Gastroesophageal sphincter (tissue), 4 donors: ENCODE results near the gene CYB561. TPM values are rescaled to one million over a fixed set of nuclear protein-coding genes. Genes with fewer than 3 reads are reported as not detected.

ENCODE experiments used
- ATAC-seq: fragments of 150-250 bp; one replicate; pipeline ENCODE4 v1.9.1; 2016; ENCODE audit warnings: mild to moderate bottlenecking, moderate library complexity
- H3K27ac ChIP-seq, 4 donors: fragments of 200-600 bp; sonication (generic) in 3 of 4; 1 replicate in 3 of 4; 2 replicates in 1 of 4; pipeline ENCODE4 v1.5.1; 2016 to 2019
- H3K27me3 ChIP-seq: fragments of 200-600 bp; sonication (generic); one replicate; pipeline ENCODE4 v1.5.1; 2019
- H3K36me3 ChIP-seq, 2 donors: fragments of 200-600 bp; sonication (generic); one replicate each; pipeline ENCODE4 v1.5.1; 2019; ENCODE audit warnings: control low read depth in 1 of 2
- H3K4me1 ChIP-seq, 3 donors: fragments of 200-600 bp; sonication (generic); 1 replicate in 2 of 3; 2 replicates in 1 of 3; pipeline ENCODE4 v1.5.1; 2016 to 2019; ENCODE audit warnings: control low read depth in 2 of 3
- H3K4me3 ChIP-seq, 2 donors: fragments of 200-600 bp; sonication (generic); one replicate each; pipeline ENCODE4 v1.5.1; 2019; ENCODE audit warnings: mild to moderate bottlenecking in 1 of 2, moderate library complexity in 1 of 2
- H3K9me3 ChIP-seq, 3 donors: fragments of 200-600 bp; sonication (generic); one replicate each; pipeline ENCODE4 v1.5.1; 2017 to 2019; ENCODE audit warnings: control low read depth in 2 of 3
- CTCF ChIP-seq, 4 experiments: fragments of 200-600 bp in 2 of 4; fragments of 450-650 bp in 2 of 4; sonication (generic) in 1 of 4; IDR thresholded peaks; one replicate each; pipeline ENCODE4 v1.5.1; 2017 to 2019; ENCODE audit warnings: antibody characterized with exemption in 4 of 4, mild to moderate bottlenecking in 2 of 4, moderate library complexity in 2 of 4
- EP300 ChIP-seq: sonication (generic); formaldehyde crosslinking; IDR thresholded peaks from one replicate; pipeline ENCODE4 v1.6.1; 2017; ENCODE audit warnings: antibody characterized with exemption, mild to moderate bottlenecking
- POLR2A ChIP-seq, 2 donors: fragments of 450-650 bp; IDR thresholded peaks; one replicate each; pipeline ENCODE4 v1.6.1; 2017; ENCODE audit warnings: antibody characterized with exemption in 2 of 2, mild to moderate bottlenecking in 2 of 2, moderate library complexity in 1 of 2
- POLR2AphosphoS5 ChIP-seq: sonication (generic); formaldehyde crosslinking; IDR thresholded peaks from one replicate; pipeline ENCODE4 v1.6.1; 2017; ENCODE audit warnings: antibody characterized with exemption
- WGBS, 2 donors: methylation state at CpG; one replicate each; pipeline ENCODE4 v1.1.5; 2018; ENCODE audit warnings: low coverage in 1 of 2; 5-methylcytosine and 5-hydroxymethylcytosine counted together
- total RNA-seq, 4 donors: library from RNA; depleted of rRNA; stranded (reverse); fragments of >200 nt; gene quantifications; one replicate each; pipeline ENCODE4 v1.1.0, GENCODE V29; 2016

The CYB561 gene
- total RNA-seq, 4 donors from 2014 or later, result 7.9 to 17.7 (median 15.0) TPM

- no peak for ATAC-seq
- WGBS, 2 donors, result no CpG with 5 or more reads among the region's 10 CpGs
- TF ChIP-seq POLR2AphosphoS5 (no peak), EP300 (no peak)
- no peaks in the 10 kb centered on the region for H3K36me3 ChIP-seq
- H3K27ac ChIP-seq, result no peak overlapping the region
- peaks cover 16% of the 10 kb centered on the region for H3K27me3 ChIP-seq
- H3K9me3 ChIP-seq, result no peaks in the 10 kb centered on the region
- no peaks in the 10 kb centered on the region for H3K4me1 ChIP-seq
- no peak overlapping the region for H3K4me3 ChIP-seq
Measured at GRCh38 chr17:63491977-63492618, 46.0 kb upstream of the CYB561 start.

GRCh38 chr17:63491413-63491812 is 45.3 kb upstream of the CYB561 start:
- 80 to 100% methylated on average over 1 to 2 of the region's 8 CpGs for WGBS, 2 donors
- Histone ChIP-seq H3K36me3 (no peaks in the 10 kb centered on the region), H3K9me3 (no peaks in the 10 kb centered on the region), H3K27ac (no peak overlapping the region), H3K4me3 (no peak overlapping the region), H3K27me3 (peaks cover 16% of the 10 kb centered on the region), H3K4me1 (no peaks in the 10 kb centered on the region)
- no peak for ATAC-seq
- TF ChIP-seq EP300 (no peak), CTCF (IDR thresholded peaks at IDR 0.05) (no peak), POLR2A (IDR thresholded peaks at IDR 0.05) (no peak), POLR2AphosphoS5 (no peak)

GRCh38 chr17:63490858-63491400 is 44.8 kb upstream of the CYB561 start:
- WGBS, 2 donors, result 90% methylated on average over 3 of the region's 22 CpGs; no CpG with 5 or more reads in 1 of the 2 donors
- H3K9me3 ChIP-seq, result no peaks in the 10 kb centered on the region
- H3K4me1 ChIP-seq, result no peaks in the 10 kb centered on the region
- no peak overlapping the region for H3K4me3 ChIP-seq
- no peaks in the 10 kb centered on the region for H3K36me3 ChIP-seq
- peaks cover 16% of the 10 kb centered on the region for H3K27me3 ChIP-seq
- TF ChIP-seq CTCF (IDR thresholded peaks at IDR 0.05) (no peak), POLR2A (IDR thresholded peaks at IDR 0.05) (no peak), POLR2AphosphoS5 (no peak), EP300 (no peak)
- no peak overlapping the region for H3K27ac ChIP-seq
- ATAC-seq, result no peak

GRCh38 chr17:63490329-63490728 is 44.2 kb upstream of the CYB561 start:
- TF ChIP-seq POLR2AphosphoS5, result no peak
- no peak for TF ChIP-seq POLR2A (IDR thresholded peaks at IDR 0.05)
- no peak for TF ChIP-seq EP300
- TF ChIP-seq CTCF (IDR thresholded peaks at IDR 0.05), result no peak
- Histone ChIP-seq H3K9me3 (no peaks in the 10 kb centered on the region), H3K4me1 (no peaks in the 10 kb centered on the region), H3K36me3 (no peaks in the 10 kb centered on the region), H3K27me3 (peaks cover 16% of the 10 kb centered on the region), H3K27ac (no peak overlapping the region), H3K4me3 (no peak overlapping the region)
- ATAC-seq, result no peak
- 65% methylated on average over 2 of the region's 10 CpGs; no CpG with 5 or more reads in 1 of the 2 donors for WGBS, 2 donors

GRCh38 chr17:63489291-63489690 is 43.2 kb upstream of the CYB561 start:
- H3K27ac ChIP-seq, result no peak overlapping the region
- 51 to 58% methylated on average over 3 of the region's 6 CpGs for WGBS, 2 donors
- no peaks in the 10 kb centered on the region for H3K36me3 ChIP-seq
- no peaks in the 10 kb centered on the region for H3K9me3 ChIP-seq
- H3K4me3 ChIP-seq, result no peak overlapping the region
- H3K27me3 ChIP-seq, result peaks cover 16% of the 10 kb centered on the region
- H3K4me1 ChIP-seq, result no peaks in the 10 kb centered on the region
- TF ChIP-seq POLR2AphosphoS5, result no peak
- no peak for TF ChIP-seq CTCF (IDR thresholded peaks at IDR 0.05)
- no peak for TF ChIP-seq POLR2A (IDR thresholded peaks at IDR 0.05)
- no peak for ATAC-seq
